Ovary (tissue), 3 donors: ENCODE results near the gene DGKI.

Experiments
- CTCF ChIP-seq, 3 donors: fragments of 450-650 bp in 2 of 3; fragments of 200-600 bp in 1 of 3; IDR thresholded peaks; one replicate each; pipeline versions ENCODE4 v1.5.1 to v1.8.0; 2016 to 2022; ENCODE audit warnings: antibody characterized with exemption in 3 of 3, mild to moderate bottlenecking in 1 of 3
- EP300 ChIP-seq: sonication (generic); formaldehyde crosslinking; IDR thresholded peaks from one replicate; pipeline ENCODE4 v1.6.1; 2017; ENCODE audit warnings: antibody characterized with exemption
- POLR2A ChIP-seq: fragments of 450-650 bp; IDR thresholded peaks from one replicate; pipeline ENCODE4 v1.6.1; 2017; ENCODE audit warnings: antibody characterized with exemption, mild to moderate bottlenecking, moderate library complexity
- donor health status: DM: no; HTN: no; CAD: no.

- TF ChIP-seq CTCF (IDR thresholded peaks at IDR 0.05) (no peak), POLR2A (no peak), EP300 (no peak)
Observed at GRCh38 chr7:137507096-137507495, 339.7 kb downstream of the DGKI start.
